Pancreas (tissue), 10 donors: ENCODE measurements around the gene MORC2. TPM values are rescaled to one million over a fixed set of nuclear protein-coding genes. Genes with fewer than 3 reads are reported as not detected.

Experiments used
- ATAC-seq, 4 donors: fragments of 200-7000 bp; cut with Tn5 transposase; one replicate each; pipeline versions ENCODE4 v1.8.0 to v1.9.1; 2020; ENCODE audit warnings: mild to moderate bottlenecking in 4 of 4, moderate library complexity in 4 of 4
- DNase-seq, 6 donors: peaks; one replicate each; pipeline ENCODE4 v3.0.0-alpha.2; 2020
- FAIRE-seq: peaks from 2 replicates; lab custom pipeline; 2012; peaks lifted over from hg19 to GRCh38; lab: Jason Lieb, UNC
- H3K27ac ChIP-seq, 4 donors: fragments of 200-600 bp; sonication (generic); 1 replicate in 3 of 4; 2 replicates in 1 of 4; pipeline versions ENCODE4 v1.5.0 to v1.8.0; 2020
- H3K27me3 ChIP-seq, 4 donors: fragments of 200-600 bp; one replicate each; pipeline ENCODE4 v1.8.0; 2021
- H3K36me3 ChIP-seq, 3 donors: fragments of 200-600 bp; sonication (generic) in 1 of 3; one replicate each; pipeline versions ENCODE4 v1.5.0 to v1.8.0; 2020 to 2021
- H3K4me1 ChIP-seq, 3 donors: fragments of 200-600 bp; one replicate each; pipeline ENCODE4 v1.8.0; 2021
- H3K4me3 ChIP-seq, 4 donors: fragments of 200-600 bp; sonication (generic) in 2 of 4; one replicate each; pipeline versions ENCODE4 v1.5.0 to v1.8.0; 2020 to 2021
- H3K9me3 ChIP-seq, 4 donors: fragments of 200-600 bp; one replicate each; pipeline ENCODE4 v1.8.0; 2021
- CTCF ChIP-seq, 4 donors: fragments of 200-600 bp; sonication (generic) in 3 of 4; IDR thresholded peaks; one replicate each; pipeline versions ENCODE4 v1.5.0 to v1.8.0; 2021; ENCODE audit warnings: antibody characterized with exemption in 4 of 4
- WGBS, 2 donors: extraction: QIAGEN DNeasy Blood & Tissue Kit; methylation state at CpG; one replicate each; pipeline ENCODE4 v1.1.7; 2013; 5-methylcytosine and 5-hydroxymethylcytosine counted together
- intact Hi-C, 3 donors: fragments of 100-400 bp; cut with DNase I; formaldehyde crosslinking; loops; one replicate each; pipeline versions ENCODE4 v1.11.1 to v1.14.2; 2022
- polyA plus RNA-seq, 2 donors: library from polyadenylated mRNA; stranded (reverse); fragments of 200-250 nt; gene quantifications; one replicate each; pipeline ENCODE4 v1.2.3, GENCODE V29; 2013
- total RNA-seq, 6 donors: library from RNA; stranded (reverse); fragmentation: NEBNext Ultra II Directional in 4 of 6; extraction: Animal tissue kit (Norgen Biotek cat#: 25700) in 4 of 6; gene quantifications; one replicate each; pipeline versions ENCODE4 v1.2.1 to v1.2.4, GENCODE V29; 2021 to 2023
- donor health status: healthy with polysubstance abuse.
- donor health status: DM: no; HTN: no; CAD: no; lungs with moderate emphysema.
- donor health status: DM: no; HTN: no; CAD: no.
- donor health status: control.
- donor health status: control.
- donor health status: Bipolar disorder and iron deficiency.
- donor health status: DM: yes; HTN: yes; CAD: no.
- donor health status: DM: no; HTN: no; CAD: no.
- donor health status: DM: no; HTN: no; CAD: no.
- donor health status: DM: yes; HTN: yes; CAD: no.

MORC2 gene
- total and polyA plus RNA-seq, 8 donors = 7.8 to 36.1 (median 10.8) TPM

- Histone ChIP-seq H3K36me3 (peaks cover 3 to 39% (median 21%) of the 10 kb centered on the region in 3 donors), H3K4me1 (no peaks in the 10 kb centered on the region), H3K27ac (no peak overlapping the region), H3K27me3 (no peaks in the 10 kb centered on the region), H3K4me3 (no peak overlapping the region), H3K9me3 (no peaks in the 10 kb centered on the region)
- ATAC-seq (no peak), DNase-seq (no peak), FAIRE-seq (no peak)
- TF ChIP-seq CTCF (IDR thresholded peaks at IDR 0.05) = no peak
- intact Hi-C loops = loop anchor here in 1 of 3 donors (10.0 kb wide), 1 partner anchor 163 kb away; no protein-coding TSS in a partner anchor
- WGBS, 2 donors = 93 to 95% methylated on average over 8 to 10 of the region's 10 CpGs
Observed at GRCh38 chr22:30927806-30928205, 40.8 kb downstream of the MORC2 start.

GRCh38 chr22:30926706-30927105 is 41.9 kb downstream of the MORC2 start:
- Histone ChIP-seq H3K27me3 (no peaks in the 10 kb centered on the region), H3K27ac (no peak overlapping the region), H3K9me3 (no peaks in the 10 kb centered on the region), H3K4me1 (no peaks in the 10 kb centered on the region), H3K4me3 (no peak overlapping the region), H3K36me3 (peaks cover 3 to 28% (median 16%) of the 10 kb centered on the region in 3 donors)
- intact Hi-C loops = loop anchor here in 1 of 3 donors (10.0 kb wide), 1 partner anchor 162 kb away; no protein-coding TSS in a partner anchor
- FAIRE-seq = no peak
- TF ChIP-seq CTCF (IDR thresholded peaks at IDR 0.05) = no peak
- no peak for DNase-seq
- WGBS, 2 donors = 88 to 89% methylated on average over 4 of the region's 4 CpGs
- ATAC-seq = no peak

- Histone ChIP-seq H3K36me3 (peaks cover 3 to 20% (median 9%) of the 10 kb centered on the region in 3 donors), H3K4me1 (peaks cover 0 to 3% (median 2%) of the 10 kb centered on the region in 3 donors), H3K27me3 (no peaks in the 10 kb centered on the region), H3K27ac (no peak overlapping the region), H3K4me3 (no peak overlapping the region), H3K9me3 (no peaks in the 10 kb centered on the region)
- 87 to 91% methylated on average over 5 of the region's 5 CpGs for WGBS, 2 donors
- no peak for TF ChIP-seq CTCF (IDR thresholded peaks at IDR 0.05)
- FAIRE-seq (no peak), ATAC-seq (no peak), DNase-seq (no peak)
- intact Hi-C loops = loop anchor here in 1 of 3 donors (10.0 kb wide), 1 partner anchor 161 kb away; no protein-coding TSS in a partner anchor
Observed at GRCh38 chr22:30925667-30926066, 42.9 kb downstream of the MORC2 start.

- H3K27me3 ChIP-seq = no peaks in the 10 kb centered on the region
- no peak overlapping the region for H3K4me3 ChIP-seq
- ATAC-seq (no peak), FAIRE-seq (no peak), DNase-seq (no peak)
- 90% methylated on average over 9 of the region's 9 CpGs for WGBS, 2 donors
- H3K4me1 ChIP-seq = peaks cover 0 to 5% (median 4%) of the 10 kb centered on the region in 3 donors
- H3K27ac ChIP-seq = no peak overlapping the region
- intact Hi-C loops = loop anchor here in 1 of 3 donors (5.0 to 10.0 kb wide), 2 partner anchors 159 to 291 kb away; no protein-coding TSS in a partner anchor
- H3K36me3 ChIP-seq = peaks cover 0 to 19% (median 9%) of the 10 kb centered on the region in 3 donors
- H3K9me3 ChIP-seq = no peaks in the 10 kb centered on the region
- no peak for TF ChIP-seq CTCF (IDR thresholded peaks at IDR 0.05)
Observed at GRCh38 chr22:30923168-30923900, 45.2 kb downstream of the MORC2 start.
